ENCODE measurements around the gene KNDC1. TPM values are rescaled to one million over a fixed set of nuclear protein-coding genes. Genes with fewer than 3 reads are reported as not detected.

The KNDC1 gene
- total RNA-seq, 1 donor from 2014 or later: 0.06 TPM

DNA sequence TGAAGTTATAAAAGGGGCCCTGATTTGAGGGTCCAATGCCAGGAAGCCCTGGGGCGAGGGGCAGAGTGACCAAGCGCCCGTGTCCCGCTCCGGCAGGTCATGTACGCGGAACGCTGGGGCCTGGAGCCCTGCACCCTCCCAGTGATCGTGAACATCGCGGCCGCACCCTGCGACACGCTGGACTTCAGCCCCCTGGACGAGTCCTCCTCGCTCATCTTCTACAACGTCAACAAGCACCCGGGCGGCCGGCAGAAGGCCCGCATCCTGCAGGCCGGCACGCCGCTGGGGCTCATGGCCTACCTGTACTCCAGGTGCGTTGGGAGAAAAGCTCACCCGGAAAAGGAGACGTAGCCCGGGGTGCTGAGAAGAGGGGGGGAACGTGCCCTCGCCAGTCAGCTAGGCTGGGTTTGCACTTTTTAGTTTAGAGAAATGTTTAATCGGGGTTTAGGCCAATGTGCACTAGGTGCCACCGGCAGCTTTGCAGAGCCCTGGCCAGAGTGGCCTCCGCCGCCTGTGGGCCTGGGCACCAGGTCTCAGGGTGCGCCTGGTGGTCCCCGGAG is 47.1 kb downstream of the KNDC1 start:
- no peak overlapping the region for H3K4me3 ChIP-seq (ENCODE audit: low read depth, low read length)
- no peak for TF ChIP-seq CTCF (conservative IDR thresholded peaks at IDR 0.05; ENCODE audit: low read depth, low read length)
- no peak for DNase-seq (ENCODE audit: low read depth)

DNA sequence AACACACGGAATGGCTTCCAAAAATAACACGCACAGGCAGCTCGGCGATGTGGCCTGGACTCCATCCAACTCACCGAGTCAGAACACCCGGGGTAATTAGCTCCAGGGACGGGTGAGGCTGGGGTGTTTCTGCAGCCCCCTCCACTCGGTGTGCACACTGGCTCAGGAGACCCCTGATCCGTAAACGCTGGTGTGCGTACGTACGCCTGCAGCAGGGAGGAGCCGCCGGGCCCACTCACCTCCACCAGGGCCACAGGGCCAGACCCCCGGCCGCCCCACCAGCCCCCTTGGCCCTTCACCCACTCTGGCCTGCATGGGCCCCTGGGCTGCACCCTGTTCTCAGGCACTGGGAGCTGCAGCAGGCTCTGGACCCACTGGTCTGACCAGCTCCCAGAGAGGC is 47.6 kb downstream of the KNDC1 start:
- DNase-seq (ENCODE audit: low read depth): no peak
- no peak overlapping the region for H3K4me3 ChIP-seq (ENCODE audit: low read depth, low read length)
- TF ChIP-seq CTCF (conservative IDR thresholded peaks at IDR 0.05; ENCODE audit: low read depth, low read length): no peak

- no peak for TF ChIP-seq CTCF (conservative IDR thresholded peaks at IDR 0.05; ENCODE audit: low read depth, low read length)
- DNase-seq (ENCODE audit: low read depth): no peak
- no peak overlapping the region for H3K4me3 ChIP-seq (ENCODE audit: low read depth, low read length)
Observed at GRCh38 chr10:133208466-133208865, 48.4 kb downstream of the KNDC1 start.

- no peak for TF ChIP-seq CTCF (conservative IDR thresholded peaks at IDR 0.05; ENCODE audit: low read depth, low read length)
- no peak for DNase-seq (ENCODE audit: low read depth)
- no peak overlapping the region for H3K4me3 ChIP-seq (ENCODE audit: low read depth, low read length)
Observed at GRCh38 chr10:133209117-133209516, 49.1 kb downstream of the KNDC1 start.

- H3K4me3 ChIP-seq (ENCODE audit: low read depth, low read length): no peak overlapping the region
- no peak for DNase-seq (ENCODE audit: low read depth)
- no peak for TF ChIP-seq CTCF (conservative IDR thresholded peaks at IDR 0.05; ENCODE audit: low read depth, low read length)
Observed at GRCh38 chr10:133209641-133210040, 49.6 kb downstream of the KNDC1 start.

- no peak overlapping the region for H3K4me3 ChIP-seq (ENCODE audit: low read depth, low read length)
- DNase-seq (ENCODE audit: low read depth): no peak
- TF ChIP-seq CTCF (conservative IDR thresholded peaks at IDR 0.05; ENCODE audit: low read depth, low read length): no peak
Observed at GRCh38 chr10:133210398-133211140, 50.5 kb downstream of the KNDC1 start.

Measured in epithelial cell of proximal tubule (primary cell).